Testis (tissue), 2 donors: Measurements from ENCODE around the gene CDC42BPB.

Experiments
- CTCF ChIP-seq, 3 experiments: fragments of 450-650 bp in 2 of 3; fragments of 200-600 bp in 1 of 3; sonication (generic) in 1 of 3; IDR thresholded peaks; one replicate each; pipeline ENCODE4 v1.5.1; 2016 to 2019; ENCODE audit warnings: antibody characterized with exemption in 3 of 3, mild to moderate bottlenecking in 2 of 3, moderate library complexity in 1 of 3
- POLR2A ChIP-seq: fragments of 450-650 bp; IDR thresholded peaks from one replicate; pipeline ENCODE4 v1.6.1; 2017; ENCODE audit warnings: antibody characterized with exemption, mild to moderate bottlenecking, moderate library complexity

GRCh38 chr14:103019826-103020225, 37.5 kb downstream of the CDC42BPB start:
- TF ChIP-seq CTCF (IDR thresholded peaks at IDR 0.05) (no peak), POLR2A (no peak)
